Right renal cortex interstitium (tissue), 3 donors: ENCODE measurements around the gene CFAP70. TPM values are rescaled to one million over a fixed set of nuclear protein-coding genes. Genes with fewer than 3 reads are reported as not detected.
"Not testable (repeated sequence)": the region's sequence is repeated elsewhere in the genome, so short reads cannot be mapped to it uniquely, and the experiment has no call there.

ENCODE experiments used
- DNase-seq, 3 donors: peaks; one replicate each; pipeline ENCODE4 v3.0.0-alpha.2; 2013; ENCODE audit warnings: low read depth in 3 of 3, low spot score in 2 of 3
- polyA plus RNA-seq, 3 donors: library from polyadenylated mRNA; unstranded; fragments of 120-200 nt; gene quantifications; one replicate each; pipeline ENCODE4 v1.2.1, GENCODE V29; 2013; ENCODE audit not compliant: insufficient read length in 3 of 3

CFAP70 gene
- polyA plus RNA-seq, 3 donors: 12.0 to 14.1 (median 12.4) TPM

DNA sequence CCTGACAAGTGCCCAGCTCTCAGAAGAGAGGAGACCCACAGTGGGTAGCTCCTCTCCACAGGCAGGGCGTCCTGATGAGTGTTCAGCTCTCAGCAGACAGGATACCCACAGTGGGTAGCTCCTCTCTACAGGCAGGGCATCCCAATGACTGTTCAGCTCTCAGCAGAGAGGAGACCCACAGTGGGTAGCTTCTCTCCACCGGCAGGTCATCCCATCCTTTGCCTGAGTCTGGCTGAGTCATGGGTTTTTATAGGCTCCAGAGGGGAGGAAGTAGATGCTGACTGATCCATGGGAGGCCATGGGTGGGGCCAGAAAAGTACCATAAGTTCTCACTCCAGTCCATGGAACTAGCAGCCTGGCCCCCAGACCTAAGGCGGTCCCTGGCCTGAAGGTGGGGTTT is 18.5 kb downstream of the CFAP70 start:
- no peak for DNase-seq

DNA sequence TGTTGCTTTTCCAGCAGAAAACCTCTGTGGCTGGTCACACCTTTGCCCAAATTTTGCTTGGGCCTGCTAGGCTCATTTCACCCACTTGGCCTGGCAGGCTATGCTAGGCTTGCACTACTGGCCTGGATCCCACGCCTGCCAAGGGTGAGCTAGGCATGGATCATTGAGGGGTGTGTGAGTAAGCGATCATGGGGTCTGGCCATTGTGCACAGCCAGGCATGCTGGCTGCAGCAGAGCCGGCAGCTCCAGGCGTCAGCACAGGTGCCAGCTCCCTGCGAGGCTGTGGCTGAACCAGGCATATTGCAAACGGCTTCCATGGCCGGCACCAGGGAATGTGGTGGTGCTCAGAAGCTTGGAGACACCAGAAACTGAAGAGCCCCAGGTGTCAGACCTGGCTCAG is 19.2 kb downstream of the CFAP70 start:
- DNase-seq: no peak

- no peak for DNase-seq
These were observed 19.8 kb downstream of the CFAP70 start for GRCh38 chr10:73338801-73339368.

- no peak for DNase-seq
These were observed 25.5 kb downstream of the CFAP70 start for GRCh38 chr10:73333202-73333601.

DNA sequence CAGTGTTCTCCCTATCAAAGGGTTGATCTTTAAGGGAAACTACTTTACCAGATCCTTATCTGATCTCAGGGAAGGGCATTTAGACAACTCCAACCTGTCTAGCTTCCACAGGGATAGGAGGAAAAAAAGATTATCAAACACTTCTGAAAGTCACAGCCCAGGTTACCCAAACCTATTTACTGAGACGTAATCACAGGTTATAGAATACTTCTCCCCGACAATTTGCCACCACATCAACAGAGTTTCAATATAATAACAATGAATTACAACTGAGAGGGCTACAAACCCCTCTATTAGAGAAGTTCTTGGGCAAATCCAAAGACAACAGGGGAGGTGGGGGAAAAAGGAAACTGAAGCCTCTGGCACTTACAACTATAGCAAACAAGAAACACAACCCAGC is 26.3 kb downstream of the CFAP70 start:
- no peak for DNase-seq

- DNase-seq: not testable (repeated sequence)
These were observed 30.1 kb downstream of the CFAP70 start for GRCh38 chr10:73328523-73328922.

DNA sequence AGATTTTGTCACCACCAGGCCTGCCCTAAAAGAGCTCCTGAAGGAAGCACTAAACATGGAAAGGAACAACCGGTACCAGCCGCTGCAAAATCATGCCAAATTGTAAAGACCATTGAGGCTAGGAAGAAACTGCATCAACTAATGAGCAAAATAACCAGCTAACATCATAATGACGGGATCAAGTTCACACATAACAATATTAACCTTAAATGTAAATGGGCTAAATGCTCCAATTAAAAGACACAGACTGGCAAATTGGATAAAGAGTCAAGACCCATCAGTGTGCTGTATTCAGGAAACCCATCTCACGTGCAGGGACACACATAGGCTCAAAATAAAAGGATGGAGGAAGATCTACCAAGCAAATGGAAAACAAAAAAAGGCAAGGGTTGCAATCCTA is 33.4 kb downstream of the CFAP70 start:
- DNase-seq: not testable (repeated sequence)

GRCh38 chr10:73323582-73323981 is 35.1 kb downstream of the CFAP70 start:
- not testable (repeated sequence) for DNase-seq

- no peak for DNase-seq
These were observed 48.2 kb downstream of the CFAP70 start for GRCh38 chr10:73310475-73310874.

DNA sequence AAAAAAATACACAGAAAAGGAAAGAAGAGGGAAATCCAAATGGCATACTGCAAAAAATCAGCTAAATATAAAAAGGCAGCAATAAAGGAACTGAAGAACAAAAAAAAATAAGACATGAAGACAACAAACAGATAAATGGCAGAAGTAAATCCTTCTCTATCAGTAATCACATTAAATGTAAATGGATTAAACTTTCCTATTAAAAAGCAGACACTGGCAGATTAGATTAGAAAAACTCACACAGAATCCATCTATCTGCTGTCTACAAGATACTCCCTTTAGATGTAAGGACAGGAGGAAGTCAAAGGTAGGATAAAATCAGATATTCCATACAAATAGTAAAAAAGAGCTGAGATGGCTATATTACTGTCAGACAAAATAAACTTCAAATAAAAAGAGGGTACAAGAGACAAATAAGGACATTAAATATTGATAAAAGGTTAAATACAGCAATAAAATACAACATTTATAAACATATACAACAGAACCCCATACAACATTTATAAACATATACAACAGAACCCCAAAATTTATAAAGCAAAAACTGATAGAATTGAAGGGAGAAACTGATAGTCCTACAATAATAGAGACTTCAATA is 51.4 kb downstream of the CFAP70 start:
- DNase-seq: no peak

DNA sequence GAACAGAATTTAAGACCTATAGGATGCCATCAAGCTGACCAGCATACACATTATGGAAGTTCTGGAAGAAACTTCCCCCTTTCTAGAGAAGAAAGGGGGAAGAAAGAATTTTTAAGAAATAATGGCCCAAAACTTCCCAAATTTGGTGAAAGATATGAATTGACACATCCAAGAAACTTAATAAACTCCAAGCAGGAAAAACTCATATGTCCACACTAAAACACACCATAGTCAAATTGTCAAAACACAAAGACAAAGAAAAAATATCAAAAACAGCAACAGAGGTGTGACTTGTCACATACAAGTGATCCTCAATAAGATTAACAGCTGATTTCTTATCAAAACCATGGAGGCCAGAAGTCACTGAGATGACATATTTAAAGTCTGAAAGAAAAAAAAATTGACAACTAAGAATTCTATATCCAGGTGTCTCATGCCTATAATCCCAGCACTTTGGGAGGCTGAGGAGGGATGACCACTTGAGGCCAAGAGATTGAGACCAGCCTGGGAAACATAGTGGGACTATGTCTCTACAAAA is 52.4 kb downstream of the CFAP70 start:
- DNase-seq: no peak

- no peak for DNase-seq
These were observed 61.7 kb downstream of the CFAP70 start for GRCh38 chr10:73296946-73297345.

- DNase-seq: no peak
These were observed 65.2 kb downstream of the CFAP70 start for GRCh38 chr10:73293461-73293860.

DNA sequence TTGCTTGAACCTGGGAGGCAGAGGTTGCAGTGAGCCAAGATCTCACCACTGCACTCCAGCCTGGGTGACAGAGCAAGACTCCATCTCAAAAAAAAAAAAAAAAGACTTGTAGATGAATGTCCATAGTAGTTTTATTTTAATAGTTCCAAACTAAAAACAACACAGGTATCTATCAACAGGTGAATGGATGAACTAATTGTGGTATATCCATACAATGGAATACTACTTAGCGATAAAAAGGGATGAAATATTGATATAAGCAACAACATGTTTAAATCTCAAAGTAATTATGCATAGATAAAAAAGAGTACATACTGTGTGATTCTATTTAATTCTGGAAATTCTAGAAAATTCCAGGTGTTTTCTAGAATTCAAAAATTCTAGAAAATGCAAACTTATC is 68.7 kb downstream of the CFAP70 start:
- no peak for DNase-seq

- DNase-seq: no peak
These were observed 71.2 kb downstream of the CFAP70 start for GRCh38 chr10:73287441-73287840.

DNA sequence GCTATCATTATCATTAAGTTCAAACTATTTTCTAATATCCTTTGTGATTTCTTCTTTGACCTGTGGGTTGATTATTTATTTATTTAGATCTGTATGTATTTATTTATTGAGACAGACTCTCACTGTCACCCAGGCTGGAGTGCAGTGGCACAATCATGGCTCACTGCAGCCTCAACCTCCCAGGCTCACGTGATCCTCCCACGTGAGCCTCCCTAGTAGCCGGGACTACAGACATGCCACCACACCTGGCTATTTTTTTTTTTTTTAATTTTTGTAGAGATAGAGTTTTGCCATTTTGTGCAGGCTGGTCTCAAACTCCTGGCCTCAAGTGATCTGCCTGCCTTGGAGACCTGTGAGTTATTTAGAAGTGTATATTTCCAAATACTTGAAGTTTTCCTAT is 77.6 kb downstream of the CFAP70 start:
- DNase-seq: no peak

DNA sequence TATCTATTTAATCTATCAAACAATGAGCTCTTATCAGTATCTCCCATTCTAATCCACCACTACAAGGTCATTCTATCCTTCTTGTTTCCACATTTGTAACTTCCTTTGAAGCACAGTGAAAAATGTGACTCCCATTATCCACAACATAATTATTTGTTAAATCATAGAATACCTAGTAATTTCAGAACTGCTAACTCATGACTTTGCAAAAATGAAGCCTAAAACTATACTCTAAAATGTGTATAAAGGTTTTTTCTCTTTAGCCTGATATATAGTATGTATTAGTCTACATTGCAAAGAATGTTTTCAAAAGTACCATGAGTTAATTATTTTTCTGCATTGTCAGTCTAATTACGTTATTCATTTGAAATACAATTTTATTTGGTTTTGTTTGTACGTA is 94.2 kb downstream of the CFAP70 start:
- DNase-seq: no peak

GRCh38 chr10:73263693-73264347 is 94.8 kb downstream of the CFAP70 start:
- DNase-seq: no peak

DNA sequence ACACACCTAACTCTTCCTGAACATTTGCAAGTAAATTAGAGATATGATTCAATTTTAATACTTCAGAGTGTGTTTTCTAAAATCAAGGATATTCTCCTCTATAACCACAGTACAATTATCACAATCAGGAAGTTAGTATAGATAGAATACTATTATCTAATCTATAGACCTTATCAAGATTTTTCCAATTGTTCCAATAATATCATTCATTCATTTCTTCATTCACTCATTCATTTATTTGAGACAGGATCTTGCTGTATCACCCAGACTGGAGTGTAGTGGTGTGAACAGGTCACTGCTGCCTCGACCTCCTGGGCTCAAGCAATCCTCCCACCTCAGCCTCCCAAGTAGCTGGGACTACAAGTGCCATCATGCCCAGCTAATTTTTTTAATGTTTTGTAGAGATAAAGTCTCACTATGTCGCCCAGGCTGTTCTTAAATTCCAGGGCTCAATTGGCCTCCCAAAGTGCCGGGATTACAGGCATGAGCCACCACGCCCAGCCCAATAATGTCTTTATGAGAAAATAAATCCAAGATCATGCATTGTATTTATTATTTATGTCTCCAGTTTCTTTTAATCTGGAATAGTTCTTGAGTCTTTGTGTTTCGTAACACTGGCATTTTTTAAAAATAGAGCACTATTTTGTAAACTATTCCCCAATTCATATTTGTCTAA is 95.6 kb downstream of the CFAP70 start:
- no peak for DNase-seq

DNA sequence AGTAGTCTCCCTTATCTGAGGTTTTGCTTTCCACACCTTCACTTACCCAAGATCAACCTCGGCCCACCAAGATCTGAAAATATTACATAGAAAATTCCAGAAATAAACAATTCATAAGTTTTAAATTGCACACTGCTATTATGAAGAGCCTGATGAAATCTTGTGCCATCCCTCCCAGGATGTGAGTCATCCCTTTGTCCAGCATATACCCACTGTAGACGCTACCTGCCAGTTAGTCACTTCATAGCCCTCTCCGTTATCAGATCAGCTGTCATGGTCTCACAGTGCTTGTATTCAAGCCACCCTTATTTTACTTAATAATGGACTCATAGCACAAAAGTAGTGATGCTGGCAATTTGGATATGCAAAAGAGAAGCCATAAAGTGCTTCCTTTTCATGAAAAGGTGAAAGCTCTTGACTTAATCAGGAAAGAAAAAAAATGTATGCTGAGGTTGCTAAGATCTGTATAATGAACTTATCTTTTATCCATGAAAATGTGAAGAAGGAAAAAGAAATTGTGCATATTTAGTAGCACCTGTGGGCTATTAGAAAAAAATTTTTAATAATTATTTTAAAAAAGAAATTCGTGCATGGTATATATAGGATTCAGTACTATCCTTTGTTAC is 96.4 kb downstream of the CFAP70 start:
- DNase-seq: no peak

GRCh38 chr10:73261362-73261995 is 97.2 kb downstream of the CFAP70 start:
- DNase-seq: no peak
